HUES6 (cell line): ENCODE results near the gene CEP350.
"Not testable (repeated sequence)": the region's sequence is repeated elsewhere in the genome, so short reads cannot be mapped to it uniquely, and the experiment has no call there.

ENCODE experiments used
- H3K27ac ChIP-seq: 2 replicates; pipeline ENCODE4 v1.7.0; 2013; ENCODE audit warnings: low read depth, mild to moderate bottlenecking, low read length, inconsistent platforms
- H3K27me3 ChIP-seq: 2 replicates; pipeline ENCODE4 v1.6.1; 2013; ENCODE audit warnings: low read length; ENCODE audit not compliant: control insufficient read depth, insufficient read depth
- H3K36me3 ChIP-seq: 2 replicates; pipeline ENCODE4 v1.6.1; 2013; ENCODE audit warnings: low read length; ENCODE audit not compliant: control insufficient read depth, insufficient read depth
- H3K4me1 ChIP-seq: 2 replicates; pipeline ENCODE4 v1.6.1; 2013; ENCODE audit warnings: low read length; ENCODE audit not compliant: control insufficient read depth, insufficient read depth
- H3K4me3 ChIP-seq: 2 replicates; pipeline ENCODE4 v1.5.1; 2013; ENCODE audit warnings: low read depth, low read length
- H3K9ac ChIP-seq: one replicate; pipeline ENCODE4 v1.6.1; 2013; ENCODE audit warnings: mild to moderate bottlenecking, low read length
- H3K9me3 ChIP-seq: 2 replicates; pipeline ENCODE4 v1.6.1; 2013; ENCODE audit warnings: low read depth, low read length; ENCODE audit not compliant: control insufficient read depth, insufficient read depth

CEP350 gene

GRCh38 chr1:179995576-179995975 lies 41.0 kb downstream of the CEP350 start:
- Histone ChIP-seq H3K4me1 (no peaks in the 10 kb centered on the region), H3K27me3 (no peaks in the 10 kb centered on the region), H3K36me3 (peaks cover 14% of the 10 kb centered on the region), H3K9me3 (no peaks in the 10 kb centered on the region), H3K4me3 (no peak overlapping the region), H3K27ac (no peak overlapping the region), H3K9ac (no peak overlapping the region)

GRCh38 chr1:179996099-179996498 lies 41.5 kb downstream of the CEP350 start:
- Histone ChIP-seq H3K27me3 (no peaks in the 10 kb centered on the region), H3K4me1 (no peaks in the 10 kb centered on the region), H3K36me3 (peaks cover 14% of the 10 kb centered on the region), H3K9me3 (no peaks in the 10 kb centered on the region), H3K9ac (no peak overlapping the region), H3K4me3 (no peak overlapping the region), H3K27ac (no peak overlapping the region)

GRCh38 chr1:180000575-180000974 lies 46.0 kb downstream of the CEP350 start:
- no peaks in the 10 kb centered on the region for H3K4me1 ChIP-seq
- H3K4me3 ChIP-seq: no peak overlapping the region
- peaks cover 16% of the 10 kb centered on the region for H3K36me3 ChIP-seq

GRCh38 chr1:180002437-180002836 lies 47.8 kb downstream of the CEP350 start:
- H3K9ac ChIP-seq: no peak overlapping the region
- no peak overlapping the region for H3K27ac ChIP-seq
- no peaks in the 10 kb centered on the region for H3K27me3 ChIP-seq
- no peaks in the 10 kb centered on the region for H3K4me1 ChIP-seq
- no peak overlapping the region for H3K4me3 ChIP-seq
- H3K36me3 ChIP-seq: peaks cover 16% of the 10 kb centered on the region
- no peaks in the 10 kb centered on the region for H3K9me3 ChIP-seq

More at GRCh38 chr1:180000575-180000974, 46.0 kb downstream of the CEP350 start:
- Histone ChIP-seq H3K9me3 (no peaks in the 10 kb centered on the region), H3K9ac (no peak overlapping the region), H3K27me3 (no peaks in the 10 kb centered on the region), H3K27ac (no peak overlapping the region)

- H3K27me3 ChIP-seq: no peaks in the 10 kb centered on the region
- H3K4me3 ChIP-seq: no peak overlapping the region
- no peak overlapping the region for H3K27ac ChIP-seq
- H3K4me1 ChIP-seq: no peaks in the 10 kb centered on the region
- no peak overlapping the region for H3K9ac ChIP-seq
- no peaks in the 10 kb centered on the region for H3K9me3 ChIP-seq
- peaks cover 16% of the 10 kb centered on the region for H3K36me3 ChIP-seq
Measured at GRCh38 chr1:180003026-180003695, 48.6 kb downstream of the CEP350 start.

GRCh38 chr1:180006762-180007161 lies 52.2 kb downstream of the CEP350 start:
- H3K4me1 ChIP-seq, H3K4me3 ChIP-seq, H3K27ac ChIP-seq, H3K9me3 ChIP-seq, H3K9ac ChIP-seq, H3K27me3 ChIP-seq: not testable (repeated sequence)
- peaks cover 17% of the 10 kb centered on the region for H3K36me3 ChIP-seq

- Histone ChIP-seq H3K9ac (no peak overlapping the region), H3K9me3 (no peaks in the 10 kb centered on the region), H3K4me1 (no peaks in the 10 kb centered on the region), H3K4me3 (no peak overlapping the region), H3K27me3 (no peaks in the 10 kb centered on the region), H3K36me3 (peaks cover 74% of the 10 kb centered on the region), H3K27ac (no peak overlapping the region)
Measured at GRCh38 chr1:180020017-180020416, 65.4 kb downstream of the CEP350 start.

- H3K36me3 ChIP-seq: peaks cover 42% of the 10 kb centered on the region
- H3K9ac ChIP-seq: no peak overlapping the region
- no peak overlapping the region for H3K27ac ChIP-seq
- no peaks in the 10 kb centered on the region for H3K4me1 ChIP-seq
- no peaks in the 10 kb centered on the region for H3K9me3 ChIP-seq
- no peaks in the 10 kb centered on the region for H3K27me3 ChIP-seq
- no peak overlapping the region for H3K4me3 ChIP-seq
Measured at GRCh38 chr1:180026556-180026955, 71.9 kb downstream of the CEP350 start.

- no peak overlapping the region for H3K9ac ChIP-seq
- no peak overlapping the region for H3K4me3 ChIP-seq
- H3K27ac ChIP-seq: no peak overlapping the region
- peaks cover 37% of the 10 kb centered on the region for H3K36me3 ChIP-seq
- H3K4me1 ChIP-seq: no peaks in the 10 kb centered on the region
- no peaks in the 10 kb centered on the region for H3K27me3 ChIP-seq
- H3K9me3 ChIP-seq: no peaks in the 10 kb centered on the region
Measured at GRCh38 chr1:180027949-180028445, 73.4 kb downstream of the CEP350 start.

- no peak overlapping the region for H3K9ac ChIP-seq
- H3K36me3 ChIP-seq: peaks cover 37% of the 10 kb centered on the region
- H3K27me3 ChIP-seq: no peaks in the 10 kb centered on the region
- no peak overlapping the region for H3K4me3 ChIP-seq
- H3K9me3 ChIP-seq: no peaks in the 10 kb centered on the region
- H3K27ac ChIP-seq: no peak overlapping the region
- H3K4me1 ChIP-seq: no peaks in the 10 kb centered on the region
Measured at GRCh38 chr1:180028864-180029263, 74.3 kb downstream of the CEP350 start.

GRCh38 chr1:180029524-180030135 lies 75.0 kb downstream of the CEP350 start:
- no peak overlapping the region for H3K9ac ChIP-seq
- H3K4me3 ChIP-seq: no peak overlapping the region
- H3K27me3 ChIP-seq: no peaks in the 10 kb centered on the region
- H3K36me3 ChIP-seq: peaks cover 38% of the 10 kb centered on the region
- no peaks in the 10 kb centered on the region for H3K4me1 ChIP-seq
- no peak overlapping the region for H3K27ac ChIP-seq
- H3K9me3 ChIP-seq: no peaks in the 10 kb centered on the region
